Measurements from ENCODE around the gene TXNRD3.
A peak's percentile ranks its signal among the peaks of the same experiment; 100 is the strongest.

Gene TXNRD3

DNA sequence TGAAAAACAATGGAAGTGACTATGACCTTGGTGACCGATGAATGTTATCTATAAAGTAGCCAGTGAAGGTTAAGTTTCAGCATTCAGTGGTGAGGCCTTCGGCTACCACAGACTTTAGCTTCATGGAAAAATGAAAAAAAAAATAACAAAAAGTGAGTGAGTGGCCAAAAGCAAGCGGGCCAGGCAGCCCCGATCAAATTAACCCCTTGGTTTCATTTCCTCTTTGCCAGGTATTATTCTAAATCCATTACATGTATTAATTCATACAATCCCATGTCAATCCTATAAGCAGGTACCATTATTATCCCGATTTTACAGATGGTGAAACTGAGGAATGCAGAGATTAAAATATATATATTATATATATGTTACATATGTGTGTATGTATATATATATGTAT, 28.1 kb upstream of the TXNRD3 start:
- Histone ChIP-seq H3K27me3 (ENCODE audit: control insufficient read depth, insufficient read depth, low read length) (peaks cover 25% of the 10 kb centered on the region), H3K9me3 (ENCODE audit: control insufficient read depth, insufficient read depth, low read length) (no peaks in the 10 kb centered on the region), H3K36me3 (ENCODE audit: control insufficient read depth, insufficient read depth, low read length) (no peaks in the 10 kb centered on the region), H3K9ac (ENCODE audit: low read depth, low read length) (no peak overlapping the region), H3K27ac (ENCODE audit: low read depth, low read length) (no peak overlapping the region), H3K4me3 (ENCODE audit: low read depth, low read length) (no peak overlapping the region), H3K4me1 (ENCODE audit: control insufficient read depth, insufficient read depth, low read length) (peaks cover 10% of the 10 kb centered on the region; the same call in 1 of the 2 replicates)

DNA sequence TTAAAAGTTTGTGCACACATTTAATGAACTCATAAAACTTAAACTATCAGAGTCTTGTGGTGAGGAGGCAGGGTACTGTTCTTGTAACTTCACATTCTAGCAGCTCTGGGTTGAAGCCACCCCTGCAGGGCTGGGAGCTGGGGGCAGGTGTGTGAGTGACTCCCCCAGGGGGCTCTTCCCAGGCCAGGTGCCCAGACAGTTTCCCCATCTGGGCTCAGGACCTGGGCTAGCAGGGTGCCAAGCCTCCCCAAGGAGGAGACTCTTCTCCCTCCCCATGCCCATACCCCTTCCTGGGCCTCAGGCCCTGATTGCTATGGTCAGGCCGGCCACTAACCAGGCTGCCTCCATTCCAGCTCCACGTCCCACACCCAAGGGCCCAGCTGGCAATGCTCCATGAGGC, 27.1 kb upstream of the TXNRD3 start:
- Histone ChIP-seq H3K36me3 (ENCODE audit: control insufficient read depth, insufficient read depth, low read length) (no peaks in the 10 kb centered on the region), H3K27me3 (ENCODE audit: control insufficient read depth, insufficient read depth, low read length) (peaks cover 30% of the 10 kb centered on the region), H3K4me1 (ENCODE audit: control insufficient read depth, insufficient read depth, low read length) (peaks cover 10% of the 10 kb centered on the region; the same call in 1 of the 2 replicates), H3K9ac (ENCODE audit: low read depth, low read length) (no peak overlapping the region), H3K27ac (ENCODE audit: low read depth, low read length) (no peak overlapping the region), H3K9me3 (ENCODE audit: control insufficient read depth, insufficient read depth, low read length) (no peaks in the 10 kb centered on the region), H3K4me3 (ENCODE audit: low read depth, low read length) (no peak overlapping the region)

DNA sequence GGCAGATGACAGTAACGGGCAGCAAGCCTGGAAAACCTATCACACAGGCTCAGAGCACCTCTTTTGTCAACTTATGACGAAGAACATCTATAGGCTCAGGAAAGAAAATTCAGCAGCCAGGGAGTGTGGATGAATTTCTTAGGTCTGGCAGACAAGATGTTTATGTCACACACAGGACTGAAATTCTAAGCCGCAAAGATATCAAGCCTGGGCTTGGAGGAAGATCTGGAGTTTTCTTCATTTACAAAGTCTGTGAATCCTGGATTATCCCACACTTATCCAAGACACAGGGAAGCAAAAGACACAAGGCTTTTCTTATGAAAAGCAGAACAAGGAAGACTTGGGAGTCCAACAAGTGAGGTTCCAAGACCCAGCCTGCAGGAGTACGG, 25.7 kb upstream of the TXNRD3 start:
- H3K9me3 ChIP-seq (ENCODE audit: control insufficient read depth, insufficient read depth, low read length) = no peaks in the 10 kb centered on the region
- peaks cover 10% of the 10 kb centered on the region; the same call in 1 of the 2 replicates for H3K4me1 ChIP-seq (ENCODE audit: control insufficient read depth, insufficient read depth, low read length)
- H3K36me3 ChIP-seq (ENCODE audit: control insufficient read depth, insufficient read depth, low read length) = no peaks in the 10 kb centered on the region
- H3K4me3 ChIP-seq (ENCODE audit: low read depth, low read length) = no peak overlapping the region
- no peak overlapping the region for H3K9ac ChIP-seq (ENCODE audit: low read depth, low read length)
- H3K27ac ChIP-seq (ENCODE audit: low read depth, low read length) = no peak overlapping the region
- H3K27me3 ChIP-seq (ENCODE audit: control insufficient read depth, insufficient read depth, low read length) = peaks cover 30% of the 10 kb centered on the region

DNA sequence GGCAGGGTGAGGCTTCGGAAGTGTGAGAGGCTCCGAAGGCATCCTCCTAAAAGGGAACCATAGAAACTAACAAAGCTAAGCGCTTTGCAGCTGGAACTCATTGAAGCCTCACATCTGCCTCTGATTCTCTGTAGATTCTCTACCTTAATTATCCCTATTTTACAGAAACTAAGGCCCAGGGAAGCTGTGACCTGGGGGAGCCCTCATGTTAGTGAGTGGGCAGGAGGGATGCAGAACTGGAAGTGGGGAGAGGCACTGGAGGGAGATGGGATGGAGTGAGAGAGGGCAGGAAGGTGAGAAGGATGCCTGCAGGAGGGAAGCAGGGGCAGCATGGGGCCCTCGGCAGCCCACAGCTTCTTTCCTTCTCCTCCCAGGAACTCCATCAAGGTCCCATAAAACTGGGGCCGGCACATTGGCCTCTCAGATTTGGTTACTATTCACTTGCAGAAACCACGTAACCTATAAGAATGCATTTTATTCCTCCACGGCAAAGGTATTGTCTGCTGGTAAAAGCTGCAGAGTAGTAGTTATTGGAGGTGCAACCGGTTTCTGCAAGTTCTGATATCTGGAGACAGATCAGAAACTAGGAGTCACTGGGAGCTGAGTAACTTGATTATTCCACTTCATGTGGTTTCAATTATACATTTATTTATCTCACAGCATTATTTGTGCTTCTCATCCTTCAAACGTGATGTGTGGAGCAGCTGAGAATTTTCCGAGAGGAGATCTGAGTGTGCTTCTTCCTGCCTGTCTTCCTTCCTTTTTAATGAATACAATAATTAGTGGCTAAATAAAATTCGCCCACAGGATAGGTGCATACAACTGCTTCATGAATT, 25.1 kb upstream of the TXNRD3 start:
- H3K9me3 ChIP-seq (ENCODE audit: control insufficient read depth, insufficient read depth, low read length) = no peaks in the 10 kb centered on the region
- H3K27ac ChIP-seq (ENCODE audit: low read depth, low read length) = no peak overlapping the region
- peaks cover 10% of the 10 kb centered on the region; the same call in 1 of the 2 replicates for H3K4me1 ChIP-seq (ENCODE audit: control insufficient read depth, insufficient read depth, low read length)
- H3K27me3 ChIP-seq (ENCODE audit: control insufficient read depth, insufficient read depth, low read length) = peaks cover 30% of the 10 kb centered on the region
- H3K4me3 ChIP-seq (ENCODE audit: low read depth, low read length) = no peak overlapping the region
- H3K9ac ChIP-seq (ENCODE audit: low read depth, low read length) = no peak overlapping the region
- no peaks in the 10 kb centered on the region for H3K36me3 ChIP-seq (ENCODE audit: control insufficient read depth, insufficient read depth, low read length)

DNA sequence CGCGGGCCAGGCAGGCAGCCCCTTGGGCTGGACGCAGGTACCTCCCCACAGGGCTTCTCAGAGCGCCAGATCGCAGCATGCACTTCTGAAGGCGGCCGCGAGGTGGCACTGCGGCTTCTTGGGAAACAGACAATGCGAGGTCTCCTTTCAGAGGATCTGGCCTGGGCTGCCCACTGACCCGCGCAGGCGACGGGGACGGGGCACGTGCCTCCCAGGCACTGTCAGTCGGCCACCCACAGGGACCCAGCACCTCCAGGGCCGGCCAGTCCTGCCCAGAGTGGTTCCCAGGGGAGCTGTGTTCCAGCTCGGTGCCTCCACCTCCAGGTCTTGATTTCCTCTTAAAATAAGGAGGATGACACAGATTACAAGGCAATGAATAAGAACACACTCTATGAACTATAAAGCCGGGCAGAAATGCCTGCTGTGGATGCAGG, 24.4 kb upstream of the TXNRD3 start:
- Histone ChIP-seq H3K9me3 (ENCODE audit: control insufficient read depth, insufficient read depth, low read length) (no peaks in the 10 kb centered on the region), H3K4me3 (ENCODE audit: low read depth, low read length) (peak overlapping the region; percentile 29; the same call in 1 of the 2 replicates), H3K4me1 (ENCODE audit: control insufficient read depth, insufficient read depth, low read length) (peaks cover 10% of the 10 kb centered on the region; the same call in 1 of the 2 replicates), H3K27ac (ENCODE audit: low read depth, low read length) (no peak overlapping the region), H3K36me3 (ENCODE audit: control insufficient read depth, insufficient read depth, low read length) (no peaks in the 10 kb centered on the region), H3K9ac (ENCODE audit: low read depth, low read length) (no peak overlapping the region), H3K27me3 (ENCODE audit: control insufficient read depth, insufficient read depth, low read length) (peaks cover 30% of the 10 kb centered on the region)

DNA sequence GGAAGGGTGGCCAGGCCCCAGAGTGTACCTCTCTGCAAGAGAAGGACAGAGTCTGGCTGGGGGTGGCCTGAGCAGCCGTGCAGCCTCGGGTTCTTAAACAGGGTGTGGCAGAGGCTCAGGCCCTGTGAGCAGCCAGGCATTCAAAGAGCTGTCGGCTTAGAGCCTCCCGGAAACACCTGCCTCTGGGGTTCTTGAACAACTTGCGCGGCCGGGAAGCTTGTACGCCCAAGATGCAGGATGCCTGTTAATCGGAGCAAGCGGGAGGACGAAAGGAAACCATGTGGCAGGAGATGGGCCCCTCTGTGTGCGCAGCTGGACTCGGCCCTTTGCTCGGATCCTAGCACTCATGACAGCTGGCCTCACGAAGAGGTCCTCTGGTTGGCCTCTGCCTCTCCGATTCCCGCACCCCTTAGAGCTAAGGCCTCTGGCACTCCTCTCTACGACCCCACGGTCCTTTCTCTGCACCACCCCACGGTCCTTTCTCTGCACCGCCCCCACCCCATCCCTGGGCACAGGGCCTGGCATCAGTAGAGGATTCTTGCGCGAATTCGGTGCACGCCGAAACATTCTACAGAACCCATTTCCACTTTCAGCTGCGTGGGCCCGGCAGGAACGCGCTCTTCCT, 23.9 kb upstream of the TXNRD3 start:
- no peak overlapping the region for H3K9ac ChIP-seq (ENCODE audit: low read depth, low read length)
- no peak overlapping the region for H3K27ac ChIP-seq (ENCODE audit: low read depth, low read length)
- peaks cover 30% of the 10 kb centered on the region for H3K27me3 ChIP-seq (ENCODE audit: control insufficient read depth, insufficient read depth, low read length)
- peaks cover 7% of the 10 kb centered on the region; the same call in 1 of the 2 replicates for H3K4me1 ChIP-seq (ENCODE audit: control insufficient read depth, insufficient read depth, low read length)
- peak overlapping the region; percentile 29; the same call in 1 of the 2 replicates for H3K4me3 ChIP-seq (ENCODE audit: low read depth, low read length)
- no peaks in the 10 kb centered on the region for H3K36me3 ChIP-seq (ENCODE audit: control insufficient read depth, insufficient read depth, low read length)
- no peaks in the 10 kb centered on the region; the same call in 1 of the 2 replicates for H3K9me3 ChIP-seq (ENCODE audit: control insufficient read depth, insufficient read depth, low read length)

DNA sequence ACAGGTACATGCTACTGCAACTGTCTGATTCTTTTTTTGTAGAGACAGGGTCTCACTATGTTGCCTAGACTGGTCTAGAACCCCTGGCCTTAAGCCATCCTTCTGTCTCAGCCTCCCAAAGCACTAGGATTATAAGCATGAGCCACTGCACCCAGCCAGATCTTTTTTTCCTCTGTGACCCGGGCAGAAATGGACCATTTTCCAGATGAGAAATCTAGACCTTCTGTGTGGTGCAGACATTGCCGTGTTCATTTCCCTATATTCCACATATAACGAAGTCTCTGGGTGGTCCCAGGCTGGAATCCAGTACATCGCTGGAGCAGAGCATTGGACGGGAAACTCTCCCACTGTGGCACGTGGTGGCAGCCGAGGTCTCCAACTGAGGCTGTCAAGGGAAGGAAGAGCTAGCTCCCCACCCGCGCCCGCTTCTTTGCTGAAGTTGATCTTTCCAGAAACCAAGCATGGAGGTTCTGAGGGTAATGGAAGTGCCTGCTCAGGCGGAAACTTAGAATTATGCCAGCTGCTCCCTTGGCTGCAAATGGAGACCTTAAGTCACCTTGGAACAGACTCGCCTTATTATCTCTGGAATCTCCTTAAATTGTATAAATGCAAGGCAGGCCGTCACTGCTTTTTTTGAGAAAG, 23.1 kb upstream of the TXNRD3 start:
- H3K27me3 ChIP-seq (ENCODE audit: control insufficient read depth, insufficient read depth, low read length) = peaks cover 30% of the 10 kb centered on the region
- no peak overlapping the region for H3K9ac ChIP-seq (ENCODE audit: low read depth, low read length)
- H3K36me3 ChIP-seq (ENCODE audit: control insufficient read depth, insufficient read depth, low read length) = no peaks in the 10 kb centered on the region
- H3K27ac ChIP-seq (ENCODE audit: low read depth, low read length) = no peak overlapping the region
- H3K4me1 ChIP-seq (ENCODE audit: control insufficient read depth, insufficient read depth, low read length) = peaks cover 2% of the 10 kb centered on the region; the same call in 1 of the 2 replicates
- no peak overlapping the region for H3K4me3 ChIP-seq (ENCODE audit: low read depth, low read length)
- no peaks in the 10 kb centered on the region; the same call in 1 of the 2 replicates for H3K9me3 ChIP-seq (ENCODE audit: control insufficient read depth, insufficient read depth, low read length)

DNA sequence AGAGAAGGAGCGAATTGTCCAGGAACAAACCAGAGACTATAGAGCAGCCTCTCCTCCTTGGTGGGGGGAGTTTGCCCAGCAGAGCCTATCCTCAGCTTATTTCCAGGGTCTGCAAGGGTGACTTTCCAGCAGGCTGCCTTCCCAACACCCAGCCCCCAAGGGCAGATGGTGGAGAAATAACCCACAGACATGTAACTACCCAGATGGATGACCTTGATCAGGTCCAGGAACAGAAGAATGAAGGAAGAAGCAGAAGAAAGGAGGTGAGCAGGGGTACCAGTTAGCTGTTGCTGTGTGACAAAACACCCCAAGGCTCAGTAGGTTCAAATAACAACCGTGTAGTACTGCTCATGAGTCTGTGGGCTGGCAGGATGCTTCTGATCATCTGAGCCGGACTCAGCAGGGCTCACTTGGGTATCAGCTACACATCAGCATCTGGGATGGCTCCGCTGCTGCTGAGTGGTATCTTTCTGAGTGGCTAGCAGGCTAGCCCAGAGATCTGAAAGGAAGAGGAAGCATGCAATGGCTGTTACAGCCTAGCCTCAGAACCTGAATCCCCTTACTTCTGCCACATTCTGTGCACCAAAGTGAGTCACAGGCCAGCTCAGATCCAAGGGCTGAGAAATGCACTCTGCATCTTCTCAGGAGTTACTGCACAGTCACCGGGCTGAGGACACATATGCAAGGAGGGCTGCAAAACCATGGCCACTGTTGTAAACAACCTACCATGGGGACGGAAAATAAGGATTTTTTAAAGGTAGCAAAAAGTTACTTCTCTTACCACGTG, 22.2 kb upstream of the TXNRD3 start:
- peaks cover 2% of the 10 kb centered on the region; the same call in 1 of the 2 replicates for H3K4me1 ChIP-seq (ENCODE audit: control insufficient read depth, insufficient read depth, low read length)
- H3K9ac ChIP-seq (ENCODE audit: low read depth, low read length) = no peak overlapping the region
- H3K36me3 ChIP-seq (ENCODE audit: control insufficient read depth, insufficient read depth, low read length) = no peaks in the 10 kb centered on the region
- no peaks in the 10 kb centered on the region; the same call in 1 of the 2 replicates for H3K9me3 ChIP-seq (ENCODE audit: control insufficient read depth, insufficient read depth, low read length)
- H3K27me3 ChIP-seq (ENCODE audit: control insufficient read depth, insufficient read depth, low read length) = peaks cover 30% of the 10 kb centered on the region
- H3K27ac ChIP-seq (ENCODE audit: low read depth, low read length) = no peak overlapping the region
- H3K4me3 ChIP-seq (ENCODE audit: low read depth, low read length) = no peak overlapping the region

DNA sequence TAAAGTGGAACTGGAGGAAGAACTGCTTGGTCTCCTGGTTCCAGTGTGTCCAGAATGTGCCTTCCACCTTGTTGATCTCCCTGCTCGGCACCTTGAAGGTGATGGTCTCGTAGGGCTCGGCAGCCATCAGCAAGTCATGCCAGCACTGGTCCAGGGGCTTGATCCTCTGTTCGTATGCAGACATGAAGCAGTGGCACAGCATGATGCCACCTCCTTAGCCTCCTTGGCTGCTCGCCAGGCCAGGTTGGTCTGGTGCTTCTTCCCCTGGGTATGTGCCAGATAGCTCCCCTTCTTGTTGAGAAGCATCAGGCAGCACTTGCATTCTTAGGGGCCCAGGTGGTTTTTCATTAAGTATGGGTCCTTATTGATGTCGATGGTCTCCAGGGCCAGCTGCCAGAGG, 17.8 kb upstream of the TXNRD3 start:
- H3K27ac ChIP-seq (ENCODE audit: low read depth, low read length) = no peak overlapping the region
- peaks cover 3% of the 10 kb centered on the region; the same call in 1 of the 2 replicates for H3K27me3 ChIP-seq (ENCODE audit: control insufficient read depth, insufficient read depth, low read length)
- H3K9me3 ChIP-seq (ENCODE audit: control insufficient read depth, insufficient read depth, low read length) = no peaks in the 10 kb centered on the region; the same call in 1 of the 2 replicates

DNA sequence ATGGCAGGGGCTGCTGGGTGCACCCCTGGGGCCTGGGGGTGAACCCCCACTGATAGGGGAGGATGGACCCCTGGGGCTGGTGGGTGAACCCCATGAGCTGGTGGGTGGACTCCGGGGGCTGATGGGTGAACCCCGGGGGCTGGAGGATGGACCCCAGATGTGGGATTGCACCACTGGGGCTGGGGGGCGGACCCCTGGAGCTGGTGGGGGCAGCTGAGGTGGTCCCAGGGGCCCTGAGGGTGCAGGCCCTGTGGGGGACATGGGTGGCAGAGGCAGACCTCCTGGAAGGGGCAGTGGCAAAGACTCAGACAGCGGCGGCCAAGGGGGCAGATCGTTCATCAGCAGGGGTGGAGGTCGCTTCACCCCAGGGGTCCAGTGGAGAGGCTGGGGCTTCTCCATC, 17.4 kb upstream of the TXNRD3 start:
- no peak overlapping the region for H3K9ac ChIP-seq (ENCODE audit: low read depth, low read length)
- no peaks in the 10 kb centered on the region; the same call in 1 of the 2 replicates for H3K9me3 ChIP-seq (ENCODE audit: control insufficient read depth, insufficient read depth, low read length)
- peaks cover 3% of the 10 kb centered on the region; the same call in 1 of the 2 replicates for H3K27me3 ChIP-seq (ENCODE audit: control insufficient read depth, insufficient read depth, low read length)
- no peaks in the 10 kb centered on the region for H3K36me3 ChIP-seq (ENCODE audit: control insufficient read depth, insufficient read depth, low read length)
- H3K4me1 ChIP-seq (ENCODE audit: control insufficient read depth, insufficient read depth, low read length) = no peaks in the 10 kb centered on the region
- H3K27ac ChIP-seq (ENCODE audit: low read depth, low read length) = no peak overlapping the region
- H3K4me3 ChIP-seq (ENCODE audit: low read depth, low read length) = no peak overlapping the region

More for the DNA sequence above, 17.8 kb upstream of the TXNRD3 start:
- H3K4me1 ChIP-seq (ENCODE audit: control insufficient read depth, insufficient read depth, low read length) = no peaks in the 10 kb centered on the region
- H3K4me3 ChIP-seq (ENCODE audit: low read depth, low read length) = no peak overlapping the region
- no peak overlapping the region for H3K9ac ChIP-seq (ENCODE audit: low read depth, low read length)
- no peaks in the 10 kb centered on the region for H3K36me3 ChIP-seq (ENCODE audit: control insufficient read depth, insufficient read depth, low read length)
